GM10847 (cell line): ENCODE data around the gene SPAG9.

ENCODE experiments used
- POLR2A ChIP-seq: IDR thresholded peaks from 2 replicates; pipeline ENCODE4 v1.6.1; 2011; ENCODE audit not compliant: insufficient read length; ENCODE audit errors: extremely low read depth

SPAG9 gene

DNA sequence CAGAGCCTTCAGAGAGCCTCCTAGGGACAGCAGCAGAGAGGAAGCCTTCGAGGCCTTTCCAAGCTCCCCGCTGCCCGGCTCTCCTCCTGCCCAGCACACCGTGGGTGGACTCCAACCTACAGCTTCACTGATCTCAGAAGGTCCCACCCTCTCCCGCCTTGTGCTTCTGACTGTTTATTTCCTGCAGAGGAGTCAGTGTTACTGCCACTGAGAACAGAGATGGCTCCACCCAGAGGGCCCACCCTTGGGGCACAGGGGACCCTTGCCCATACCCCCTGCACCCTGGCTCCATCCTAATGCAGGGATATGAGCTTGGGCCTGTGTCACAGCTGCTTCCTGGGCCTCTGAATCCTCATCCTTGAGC, 201.8 kb downstream of the SPAG9 start:
- no peak for TF ChIP-seq POLR2A

GRCh38 chr17:50918071-50918932, 202.4 kb downstream of the SPAG9 start:
- no peak for TF ChIP-seq POLR2A

DNA sequence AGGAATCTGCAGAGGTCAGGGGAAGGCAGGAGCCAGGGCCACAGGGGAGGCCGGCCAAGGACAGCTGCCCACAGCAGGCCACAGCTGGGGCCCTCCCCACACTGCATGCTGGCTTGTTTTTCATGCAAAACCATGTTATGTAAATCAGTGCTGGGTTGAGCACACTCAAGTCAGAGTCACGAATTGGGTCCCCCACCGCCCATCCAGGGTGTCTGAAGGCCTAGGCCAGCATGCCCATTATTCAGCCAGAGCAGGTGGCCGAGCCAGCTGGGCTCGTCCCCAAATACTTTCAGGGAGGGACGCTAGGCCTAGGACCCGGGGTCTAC, 203.3 kb downstream of the SPAG9 start:
- TF ChIP-seq POLR2A, result no peak

- TF ChIP-seq POLR2A, result no peak
Measured at GRCh38 chr17:50916708-50917417, 203.8 kb downstream of the SPAG9 start.

- TF ChIP-seq POLR2A, result no peak
Measured at GRCh38 chr17:50916026-50916707, 204.5 kb downstream of the SPAG9 start.

DNA sequence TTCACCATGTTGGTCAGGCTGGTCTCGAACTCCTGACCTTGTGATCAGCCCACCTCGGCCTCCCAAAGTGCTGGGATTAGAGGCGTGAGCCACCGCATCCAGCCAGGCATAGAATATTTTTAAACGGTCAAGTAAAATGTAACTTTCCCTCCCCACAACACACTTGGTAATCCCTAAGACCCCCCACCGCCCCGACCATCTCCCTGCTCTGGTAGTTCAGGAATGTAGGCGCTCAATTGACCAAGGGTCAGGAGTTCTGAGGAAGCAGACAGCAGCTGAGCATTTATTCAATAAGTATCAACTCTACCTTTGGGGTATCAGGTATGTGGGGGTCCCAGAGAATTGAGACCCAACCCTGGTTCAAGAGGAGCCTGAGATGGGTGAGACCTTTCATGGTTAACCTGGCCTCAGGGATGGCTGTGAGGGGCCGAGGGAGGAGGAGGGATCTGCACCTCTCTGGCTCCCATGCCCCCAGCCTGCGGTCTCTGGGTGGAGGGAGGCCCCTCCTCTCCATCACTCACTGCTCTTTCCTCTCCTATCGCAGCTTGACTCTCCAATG, 206.1 kb downstream of the SPAG9 start:
- TF ChIP-seq POLR2A, result no peak

DNA sequence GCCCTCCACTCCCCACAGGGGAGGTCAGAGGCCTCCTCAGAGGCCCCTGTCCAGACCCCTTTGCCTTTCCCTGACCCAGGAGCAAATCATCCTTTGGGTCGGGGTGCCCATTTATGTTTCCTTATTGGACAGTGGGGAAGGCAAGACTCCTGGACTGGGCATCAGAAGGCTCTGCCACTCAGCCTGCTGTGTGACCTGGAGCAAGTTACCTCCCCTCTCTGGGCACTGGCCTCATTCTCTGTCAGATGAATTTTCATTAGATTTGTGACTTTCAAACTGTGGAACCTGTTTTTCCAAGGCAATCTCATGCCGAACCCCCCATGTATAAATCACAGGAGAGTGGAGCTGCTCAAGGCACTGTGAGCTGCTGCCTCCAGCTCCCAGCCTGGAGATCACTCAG, 207.5 kb downstream of the SPAG9 start:
- no peak for TF ChIP-seq POLR2A
